HepG2 (cell line): ENCODE measurements around the gene DGKG. TPM values are rescaled to one million over a fixed set of nuclear protein-coding genes. Genes with fewer than 3 reads are reported as not detected.

Experiments
- MTA1 ChIP-seq: sonication (generic); formaldehyde crosslinking; IDR thresholded peaks from 2 replicates; pipeline ENCODE4 v1.4.0; 2020; ENCODE audit warnings: missing genetic modification reagents, mild to moderate bottlenecking, borderline replicate concordance
- POLR2AphosphoS2 ChIP-seq: IDR thresholded peaks from 2 replicates; pipeline ENCODE4 v1.6.1; 2011; ENCODE audit warnings: low read depth, low read length, improper control_type of control experiment
- SOX6 ChIP-seq, 2 experiments: fragments of 450-650 bp in 1 of 2; sonication (generic) in 1 of 2; formaldehyde crosslinking in 1 of 2; IDR thresholded peaks; 2 replicates each; pipeline versions ENCODE4 v1.4.0 to v1.6.1; 2017 to 2020; ENCODE audit warnings: antibody characterized with exemption in 1 of 2, mild to moderate bottlenecking in 1 of 2, missing genetic modification reagents in 1 of 2
- SPEN ChIP-seq: sonication (generic); formaldehyde crosslinking; IDR thresholded peaks from 2 replicates; pipeline ENCODE4 v1.5.1; 2020; ENCODE audit warnings: low read depth, mild to moderate bottlenecking, missing genetic modification reagents
- ZNF281 ChIP-seq: sonication (generic); formaldehyde crosslinking; IDR thresholded peaks from 2 replicates; pipeline ENCODE4 v1.4.0; 2020; ENCODE audit warnings: missing genetic modification reagents, borderline replicate concordance
- ZNF350 ChIP-seq: sonication (generic); formaldehyde crosslinking; IDR thresholded peaks from 2 replicates; pipeline ENCODE4 v1.4.0; 2020; ENCODE audit warnings: mild to moderate bottlenecking, low read depth, missing genetic modification reagents, borderline replicate concordance
- ZNF484 ChIP-seq: sonication (generic); formaldehyde crosslinking; IDR thresholded peaks from 2 replicates; pipeline ENCODE4 v1.5.1; 2020; ENCODE audit warnings: mild to moderate bottlenecking, low read depth, missing genetic modification reagents, borderline replicate concordance
- ZNF570 ChIP-seq: sonication (generic); formaldehyde crosslinking; IDR thresholded peaks from 2 replicates; pipeline ENCODE4 v1.4.0; 2020; ENCODE audit warnings: mild to moderate bottlenecking, missing genetic modification reagents, borderline replicate concordance
- ZNF597 ChIP-seq: sonication (generic); formaldehyde crosslinking; IDR thresholded peaks from 2 replicates; pipeline ENCODE4 v1.5.0; 2020; ENCODE audit warnings: missing genetic modification reagents
- ZNF670 ChIP-seq: sonication (generic); formaldehyde crosslinking; IDR thresholded peaks from 2 replicates; pipeline ENCODE4 v1.8.0; 2022; ENCODE audit warnings: mild to moderate bottlenecking, missing genetic modification reagents, borderline replicate concordance
- polyA plus RNA-seq, 8 experiments: library from polyadenylated mRNA; depleted of rRNA in 3 of 8; stranded (reverse) in 7 of 8; unstranded in 1 of 8; fragments of >200 nt; fragmentation: Illumina TruSeq in 4 of 8; extraction: Trizol in 4 of 8; gene quantifications; 2 replicates each; pipeline versions ENCODE4 v1.2.1 to v1.2.3, GENCODE V29; 2011 to 2016; ENCODE audit warnings: low read depth in 4 of 8, missing spikeins in 1 of 8, mixed read lengths in 1 of 8; ENCODE audit not compliant: insufficient read depth in 1 of 8
- total RNA-seq, 5 experiments: library from RNA; depleted of rRNA; stranded (reverse); fragments of >200 nt; fragmentation: Illumina TruSeq; extraction: Trizol; gene quantifications; 2 replicates each; pipeline ENCODE4 v1.2.3, GENCODE V29; 2016; ENCODE audit warnings: low read depth in 1 of 5
- TF ChIP-seq, protein P1 (sequence below): sonication (generic); formaldehyde crosslinking; IDR thresholded peaks from 2 replicates; pipeline ENCODE4 v1.4.0; 2020; ENCODE audit warnings: missing genetic modification reagents, borderline replicate concordance
- TF ChIP-seq, protein P2 (sequence below): sonication (generic); formaldehyde crosslinking; IDR thresholded peaks from 2 replicates; pipeline ENCODE4 v1.8.0; 2022; ENCODE audit warnings: missing genetic modification reagents, mild to moderate bottlenecking, inconsistent platforms, borderline replicate concordance
- TF ChIP-seq, protein P3 (sequence below): IDR thresholded peaks from 2 replicates; pipeline ENCODE4 v1.6.1; 2016; ENCODE audit warnings: low read depth, control low read depth

The DGKG gene
- total and polyA plus RNA-seq, 2 of the 13 experiments (the other 11 are each of a cell fraction or from before 2014, with no cell fraction given) = 3.8 to 6.2 TPM

DNA sequence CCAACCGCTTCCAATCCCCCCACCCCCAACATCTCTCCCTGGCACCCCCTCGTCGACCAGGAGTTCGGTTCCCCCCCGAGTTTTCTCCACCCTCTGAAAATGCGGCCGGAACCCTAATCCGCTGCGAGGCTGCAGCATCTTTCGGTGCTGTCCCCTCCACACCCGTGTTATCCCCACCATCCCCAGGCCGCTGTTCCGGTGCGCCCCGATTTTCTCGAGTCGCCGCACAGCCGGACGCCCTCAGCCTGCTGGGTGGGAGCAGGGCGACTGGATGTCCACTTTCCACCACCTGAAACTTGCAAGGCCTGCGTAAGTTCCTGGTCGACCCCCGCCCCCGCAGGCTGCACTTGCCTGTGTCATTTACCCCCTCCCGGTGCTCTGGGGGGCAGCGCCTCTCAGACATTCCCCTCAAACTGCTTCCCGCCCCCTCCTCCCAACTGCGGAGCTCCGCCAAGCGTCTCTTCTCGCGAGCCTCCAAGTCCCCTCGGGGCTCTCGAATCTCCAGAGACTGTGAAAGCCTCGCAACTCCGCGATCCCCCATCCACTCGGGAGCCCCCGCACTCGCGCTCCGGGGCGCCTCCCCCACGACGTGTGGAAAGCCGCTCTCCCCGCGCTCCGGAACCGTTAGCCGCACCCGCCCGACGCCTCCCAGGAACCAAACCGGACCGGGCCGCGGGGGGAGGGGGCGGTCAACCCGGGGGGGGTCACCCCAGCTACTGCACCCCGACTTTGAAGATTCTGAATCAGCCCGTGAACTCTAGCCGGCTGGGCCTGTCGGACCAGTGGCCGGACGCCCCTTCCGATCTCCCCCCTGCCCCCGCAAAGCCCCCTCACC lies 253.7 kb downstream of the DGKG start (continued):
- TF ChIP-seq, protein P1, sequence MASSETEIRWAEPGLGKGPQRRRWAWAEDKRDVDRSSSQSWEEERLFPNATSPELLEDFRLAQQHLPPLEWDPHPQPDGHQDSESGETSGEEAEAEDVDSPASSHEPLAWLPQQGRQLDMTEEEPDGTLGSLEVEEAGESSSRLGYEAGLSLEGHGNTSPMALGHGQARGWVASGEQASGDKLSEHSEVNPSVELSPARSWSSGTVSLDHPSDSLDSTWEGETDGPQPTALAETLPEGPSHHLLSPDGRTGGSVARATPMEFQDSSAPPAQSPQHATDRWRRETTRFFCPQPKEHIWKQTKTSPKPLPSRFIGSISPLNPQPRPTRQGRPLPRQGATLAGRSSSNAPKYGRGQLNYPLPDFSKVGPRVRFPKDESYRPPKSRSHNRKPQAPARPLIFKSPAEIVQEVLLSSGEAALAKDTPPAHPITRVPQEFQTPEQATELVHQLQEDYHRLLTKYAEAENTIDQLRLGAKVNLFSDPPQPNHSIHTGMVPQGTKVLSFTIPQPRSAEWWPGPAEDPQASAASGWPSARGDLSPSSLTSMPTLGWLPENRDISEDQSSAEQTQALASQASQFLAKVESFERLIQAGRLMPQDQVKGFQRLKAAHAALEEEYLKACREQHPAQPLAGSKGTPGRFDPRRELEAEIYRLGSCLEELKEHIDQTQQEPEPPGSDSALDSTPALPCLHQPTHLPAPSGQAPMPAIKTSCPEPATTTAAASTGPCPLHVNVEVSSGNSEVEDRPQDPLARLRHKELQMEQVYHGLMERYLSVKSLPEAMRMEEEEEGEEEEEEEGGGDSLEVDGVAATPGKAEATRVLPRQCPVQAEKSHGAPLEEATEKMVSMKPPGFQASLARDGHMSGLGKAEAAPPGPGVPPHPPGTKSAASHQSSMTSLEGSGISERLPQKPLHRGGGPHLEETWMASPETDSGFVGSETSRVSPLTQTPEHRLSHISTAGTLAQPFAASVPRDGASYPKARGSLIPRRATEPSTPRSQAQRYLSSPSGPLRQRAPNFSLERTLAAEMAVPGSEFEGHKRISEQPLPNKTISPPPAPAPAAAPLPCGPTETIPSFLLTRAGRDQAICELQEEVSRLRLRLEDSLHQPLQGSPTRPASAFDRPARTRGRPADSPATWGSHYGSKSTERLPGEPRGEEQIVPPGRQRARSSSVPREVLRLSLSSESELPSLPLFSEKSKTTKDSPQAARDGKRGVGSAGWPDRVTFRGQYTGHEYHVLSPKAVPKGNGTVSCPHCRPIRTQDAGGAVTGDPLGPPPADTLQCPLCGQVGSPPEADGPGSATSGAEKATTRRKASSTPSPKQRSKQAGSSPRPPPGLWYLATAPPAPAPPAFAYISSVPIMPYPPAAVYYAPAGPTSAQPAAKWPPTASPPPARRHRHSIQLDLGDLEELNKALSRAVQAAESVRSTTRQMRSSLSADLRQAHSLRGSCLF (CRISPR knock-in tag) = no peak
- TF ChIP-seq ZNF484 (CRISPR knock-in tag) (no peak), MTA1 (CRISPR knock-in tag) (0 out of 2 replicates have a peak, but pooled peaks have one; percentile 26), ZNF350 (CRISPR knock-in tag) (no peak), SPEN (CRISPR knock-in tag) (no peak; the same call in 1 of the 2 replicates), ZNF281 (0 out of 2 replicates have a peak, but pooled peaks have one; percentile 9), ZNF597 (no peak), POLR2AphosphoS2 (no peak), ZNF570 (CRISPR knock-in tag) (no peak), ZNF670 (0 out of 2 replicates have a peak, but pooled peaks have one; percentile 4), SOX6 (IDR thresholded peaks at IDR 0.05) (no peak), SOX6 (CRISPR knock-in tag; IDR thresholded peaks at IDR 0.05) (no peak)
- TF ChIP-seq, protein P2, sequence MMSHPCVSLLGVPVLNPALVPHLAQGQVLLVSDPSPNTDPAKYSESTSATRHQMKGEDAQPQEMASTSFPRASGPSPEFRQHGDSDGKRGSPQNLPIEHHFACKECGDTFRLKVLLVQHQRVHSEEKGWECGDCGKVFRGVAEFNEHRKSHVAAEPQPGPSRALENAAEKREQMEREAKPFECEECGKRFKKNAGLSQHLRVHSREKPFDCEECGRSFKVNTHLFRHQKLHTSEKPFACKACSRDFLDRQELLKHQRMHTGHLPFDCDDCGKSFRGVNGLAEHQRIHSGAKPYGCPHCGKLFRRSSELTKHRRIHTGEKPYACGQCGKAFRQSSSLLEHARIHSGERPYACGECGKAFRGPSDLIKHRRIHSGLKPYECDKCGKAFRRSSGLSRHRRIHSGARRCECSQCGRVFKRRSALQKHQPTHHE (CRISPR knock-in tag) = no peak
- TF ChIP-seq, protein P3, sequence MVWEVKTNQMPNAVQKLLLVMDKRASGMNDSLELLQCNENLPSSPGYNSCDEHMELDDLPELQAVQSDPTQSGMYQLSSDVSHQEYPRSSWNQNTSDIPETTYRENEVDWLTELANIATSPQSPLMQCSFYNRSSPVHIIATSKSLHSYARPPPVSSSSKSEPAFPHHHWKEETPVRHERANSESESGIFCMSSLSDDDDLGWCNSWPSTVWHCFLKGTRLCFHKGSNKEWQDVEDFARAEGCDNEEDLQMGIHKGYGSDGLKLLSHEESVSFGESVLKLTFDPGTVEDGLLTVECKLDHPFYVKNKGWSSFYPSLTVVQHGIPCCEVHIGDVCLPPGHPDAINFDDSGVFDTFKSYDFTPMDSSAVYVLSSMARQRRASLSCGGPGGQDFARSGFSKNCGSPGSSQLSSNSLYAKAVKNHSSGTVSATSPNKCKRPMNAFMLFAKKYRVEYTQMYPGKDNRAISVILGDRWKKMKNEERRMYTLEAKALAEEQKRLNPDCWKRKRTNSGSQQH (CRISPR knock-in tag) = no peak
